SH-SY5Y (cell line): ENCODE results near the gene ZFAND2B.

ENCODE experiments used
- GATA2 ChIP-seq: IDR thresholded peaks from 2 replicates; pipeline ENCODE4 v1.6.1; 2011; ENCODE audit warnings: mild to moderate bottlenecking, low read depth, low read length
- GATA3 ChIP-seq: IDR thresholded peaks from 2 replicates; pipeline ENCODE4 v1.6.1; 2011; ENCODE audit warnings: low read depth, mild to moderate bottlenecking, low read length, moderate library complexity

- TF ChIP-seq GATA2 (no peak), GATA3 (no peak)
Measured at GRCh38 chr2:219223831-219224610, 17.4 kb downstream of the ZFAND2B start.
